ENCODE data around the gene MRPL55. TPM values are rescaled to one million over a fixed set of nuclear protein-coding genes. Genes with fewer than 3 reads are reported as not detected.
"Not testable (repeated sequence)": the region's sequence is repeated elsewhere in the genome, so short reads cannot be mapped to it uniquely, and the experiment has no call there.

MRPL55 gene
- total RNA-seq, 3 donors from 2014 or later (not counting 1 experiment from before 2014, with no cell fraction given), result 50.0 to 70.6 (median 64.1) TPM

- no peak overlapping the region for H3K27ac Mint-ChIP-seq
- WGBS (ENCODE audit: insufficient coverage), result 90% methylated on average over 7 of the region's 7 CpGs
- Histone ChIP-seq H3K36me3 (ENCODE audit: control insufficient read depth, insufficient read depth, low read length) (peaks cover 4% of the 10 kb centered on the region), H3K9me3 (ENCODE audit: control insufficient read depth, insufficient read depth, low read length) (no peaks in the 10 kb centered on the region), H3K27me3 (ENCODE audit: control insufficient read depth, insufficient read depth, low read length) (no peaks in the 10 kb centered on the region), H3K4me1 (ENCODE audit: control insufficient read depth, insufficient read depth, low read length) (peaks cover 22% of the 10 kb centered on the region), H3K4me3 (ENCODE audit: low read length) (no peak overlapping the region), H3K27ac (ENCODE audit: low read length) (no peak overlapping the region)
- DNase-seq (no peak), ATAC-seq (no peak)
- H3K27me3 Mint-ChIP-seq (ENCODE audit: low read depth in 2 of 2), result no peaks in the 10 kb centered on the region
- H3K36me3 Mint-ChIP-seq, result no peaks in the 10 kb centered on the region
- intact Hi-C loops (cut with micrococcal nuclease), result no loop called here
- no peak for TF ChIP-seq CTCF (IDR thresholded peaks at IDR 0.05)
- H3K4me3 Mint-ChIP-seq, result no peak overlapping the region
- H3K9me3 Mint-ChIP-seq, result no peaks in the 10 kb centered on the region
- H3K4me1 Mint-ChIP-seq, result peaks cover 11 to 19% of the 10 kb centered on the region in 2 donors
Observed at GRCh38 chr1:228112167-228112566, 3.1 kb upstream of the MRPL55 start.

GRCh38 chr1:228111315-228111714, 2.2 kb upstream of the MRPL55 start:
- H3K27me3 ChIP-seq (ENCODE audit: control insufficient read depth, insufficient read depth, low read length); ATAC-seq; H3K27ac Mint-ChIP-seq; intact Hi-C loops (cut with micrococcal nuclease); H3K9me3 Mint-ChIP-seq; H3K9me3 ChIP-seq (ENCODE audit: control insufficient read depth, insufficient read depth, low read length); H3K4me3 ChIP-seq (ENCODE audit: low read length); H3K36me3 ChIP-seq (ENCODE audit: control insufficient read depth, insufficient read depth, low read length); H3K27ac ChIP-seq (ENCODE audit: low read length); H3K4me3 Mint-ChIP-seq; DNase-seq; H3K36me3 Mint-ChIP-seq; H3K27me3 Mint-ChIP-seq (ENCODE audit: low read depth in 2 of 2): not testable (repeated sequence)
- H3K4me1 Mint-ChIP-seq, result peaks cover 11 to 19% of the 10 kb centered on the region in 2 donors
- H3K4me1 ChIP-seq (ENCODE audit: control insufficient read depth, insufficient read depth, low read length), result peaks cover 22% of the 10 kb centered on the region
- 94% methylated on average over 3 of the region's 6 CpGs for WGBS (ENCODE audit: insufficient coverage)

GRCh38 chr1:228110556-228110955, 1.5 kb upstream of the MRPL55 start:
- H3K4me3 Mint-ChIP-seq, result no peak overlapping the region
- no peaks in the 10 kb centered on the region for H3K9me3 Mint-ChIP-seq
- Histone ChIP-seq H3K4me3 (ENCODE audit: low read length) (no peak overlapping the region), H3K27ac (ENCODE audit: low read length) (no peak overlapping the region), H3K36me3 (ENCODE audit: control insufficient read depth, insufficient read depth, low read length) (peaks cover 14% of the 10 kb centered on the region), H3K27me3 (ENCODE audit: control insufficient read depth, insufficient read depth, low read length) (no peaks in the 10 kb centered on the region), H3K4me1 (ENCODE audit: control insufficient read depth, insufficient read depth, low read length) (peaks cover 22% of the 10 kb centered on the region), H3K9me3 (ENCODE audit: control insufficient read depth, insufficient read depth, low read length) (no peaks in the 10 kb centered on the region)
- no peak for TF ChIP-seq CTCF (IDR thresholded peaks at IDR 0.05)
- no peaks in the 10 kb centered on the region for H3K36me3 Mint-ChIP-seq
- H3K27ac Mint-ChIP-seq, result peak overlapping the region; percentile 86 to 99
- ATAC-seq (no peak), DNase-seq (no peak)
- intact Hi-C loops (cut with micrococcal nuclease), result no loop called here
- 98% methylated on average over 7 of the region's 7 CpGs for WGBS (ENCODE audit: insufficient coverage)
- H3K27me3 Mint-ChIP-seq (ENCODE audit: low read depth in 2 of 2), result no peaks in the 10 kb centered on the region
- peaks cover 11 to 19% of the 10 kb centered on the region in 2 donors for H3K4me1 Mint-ChIP-seq

DNA sequence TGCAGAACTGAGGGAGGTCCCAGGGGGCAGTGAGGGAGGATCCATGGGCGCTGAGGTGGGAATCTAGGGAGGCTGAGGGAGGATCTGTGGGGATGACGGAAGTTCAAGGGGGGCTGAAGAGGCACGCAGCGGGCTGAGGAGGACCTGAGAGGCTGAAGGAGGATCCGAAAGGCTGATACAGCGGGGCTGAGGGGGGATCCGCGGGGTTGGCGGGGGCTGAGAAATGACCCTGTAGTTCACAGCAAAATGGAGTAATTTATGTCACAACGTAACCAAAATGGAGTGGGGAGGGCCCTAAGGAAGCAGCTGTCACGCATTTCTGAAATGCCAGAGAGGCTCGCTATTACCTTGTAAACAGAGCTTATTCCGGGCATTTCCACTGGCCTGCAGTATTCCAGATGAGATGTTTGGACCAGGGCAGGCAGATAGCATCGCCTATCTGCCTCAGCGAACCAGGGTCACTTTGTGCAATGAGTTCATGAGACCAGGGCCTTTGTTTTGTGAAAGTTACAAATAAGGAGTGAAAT, 926 bp upstream of the MRPL55 start:
- peak overlapping the region; percentile 82 for H3K4me3 ChIP-seq (ENCODE audit: low read length)
- peak overlapping the region; percentile 91 for H3K27ac ChIP-seq (ENCODE audit: low read length)
- DNase-seq (no peak), ATAC-seq (no peak)
- H3K36me3 ChIP-seq (ENCODE audit: control insufficient read depth, insufficient read depth, low read length), result peaks cover 14% of the 10 kb centered on the region
- no peaks in the 10 kb centered on the region for H3K27me3 ChIP-seq (ENCODE audit: control insufficient read depth, insufficient read depth, low read length)
- peaks cover 22% of the 10 kb centered on the region for H3K4me1 ChIP-seq (ENCODE audit: control insufficient read depth, insufficient read depth, low read length)
- no peak for TF ChIP-seq CTCF (IDR thresholded peaks at IDR 0.05)
- peaks cover 11 to 19% of the 10 kb centered on the region in 2 donors for H3K4me1 Mint-ChIP-seq
- 42% methylated on average over 15 of the region's 15 CpGs for WGBS (ENCODE audit: insufficient coverage)
- H3K4me3 Mint-ChIP-seq, result peak overlapping the region; percentile 93
- no peaks in the 10 kb centered on the region for H3K9me3 ChIP-seq (ENCODE audit: control insufficient read depth, insufficient read depth, low read length)
- H3K36me3 Mint-ChIP-seq, result no peaks in the 10 kb centered on the region
- H3K9me3 Mint-ChIP-seq, result no peaks in the 10 kb centered on the region
- peak overlapping the region; percentile 86 to 99 for H3K27ac Mint-ChIP-seq
- intact Hi-C loops (cut with micrococcal nuclease), result loop anchor here (1.0 kb wide), 2 partner anchors 30 to 55 kb away; partner anchors contain the start of genes GUK1 and IBA57
- no peaks in the 10 kb centered on the region for H3K27me3 Mint-ChIP-seq (ENCODE audit: low read depth in 2 of 2)

Measured in natural killer cell (primary cell).